ENCODE data around the gene RNU5B-1.

Gene RNU5B-1

DNA sequence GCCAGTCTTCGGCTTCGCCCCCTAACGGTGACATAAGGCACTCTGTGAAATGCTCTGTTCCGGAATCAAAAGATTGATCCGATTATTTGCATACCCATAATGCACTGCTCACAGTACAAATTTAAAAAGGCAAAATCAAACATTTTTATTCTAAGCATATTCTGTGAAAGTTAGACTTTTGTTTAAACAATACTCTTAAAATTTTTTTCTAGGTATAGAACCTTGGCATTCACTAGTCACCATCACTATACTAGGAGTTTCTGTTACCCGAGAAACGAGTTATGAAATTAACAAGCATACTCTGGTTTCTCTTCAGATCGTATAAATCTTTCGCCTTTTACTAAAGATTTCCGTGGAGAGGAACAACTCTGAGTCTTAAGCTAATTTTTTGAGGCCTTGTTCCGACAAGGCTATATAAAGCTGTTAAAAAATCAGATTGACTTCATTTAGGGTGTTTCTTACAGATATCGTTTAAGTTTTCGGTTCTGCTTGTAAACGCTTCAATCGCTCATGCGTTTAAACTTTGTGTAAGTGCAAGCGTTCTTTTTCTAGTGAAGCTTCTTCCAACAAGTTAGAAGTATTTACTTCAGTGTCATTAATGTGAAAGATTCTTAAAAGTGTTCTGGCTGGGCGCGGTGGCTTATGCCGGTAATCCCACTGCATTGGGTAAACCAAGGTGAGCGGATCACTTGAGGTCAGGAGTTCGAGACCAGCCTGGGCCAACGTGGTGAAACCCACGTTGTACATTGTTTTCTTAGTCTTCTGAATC lies at the start of gene RNU5B-1:
RNU5B-1 (plus strand) TSS at position 297 of the 769 bp plus-strand sequence.
- DNase-seq = peak; percentile 79

DNA sequence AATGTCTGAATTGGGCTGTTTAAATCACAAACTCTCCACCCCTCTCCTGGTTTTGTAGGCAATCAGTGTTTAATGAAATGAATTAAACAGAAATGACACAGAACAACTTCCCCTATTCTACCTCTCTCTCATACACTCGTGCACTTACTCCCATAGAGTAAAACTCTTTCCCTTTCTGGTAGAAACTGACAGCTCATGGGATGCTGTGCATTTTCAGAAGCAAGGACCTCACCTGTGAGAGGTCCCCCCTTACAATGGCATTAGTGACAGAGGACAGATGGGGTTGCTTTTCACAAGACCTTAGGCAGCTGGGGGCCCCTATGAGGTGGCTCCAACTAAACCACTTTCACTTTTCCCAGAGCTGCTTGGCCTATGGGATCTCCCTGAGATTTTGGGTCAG lies 49.7 kb upstream of the RNU5B-1 start:
- DNase-seq = no peak

DNA sequence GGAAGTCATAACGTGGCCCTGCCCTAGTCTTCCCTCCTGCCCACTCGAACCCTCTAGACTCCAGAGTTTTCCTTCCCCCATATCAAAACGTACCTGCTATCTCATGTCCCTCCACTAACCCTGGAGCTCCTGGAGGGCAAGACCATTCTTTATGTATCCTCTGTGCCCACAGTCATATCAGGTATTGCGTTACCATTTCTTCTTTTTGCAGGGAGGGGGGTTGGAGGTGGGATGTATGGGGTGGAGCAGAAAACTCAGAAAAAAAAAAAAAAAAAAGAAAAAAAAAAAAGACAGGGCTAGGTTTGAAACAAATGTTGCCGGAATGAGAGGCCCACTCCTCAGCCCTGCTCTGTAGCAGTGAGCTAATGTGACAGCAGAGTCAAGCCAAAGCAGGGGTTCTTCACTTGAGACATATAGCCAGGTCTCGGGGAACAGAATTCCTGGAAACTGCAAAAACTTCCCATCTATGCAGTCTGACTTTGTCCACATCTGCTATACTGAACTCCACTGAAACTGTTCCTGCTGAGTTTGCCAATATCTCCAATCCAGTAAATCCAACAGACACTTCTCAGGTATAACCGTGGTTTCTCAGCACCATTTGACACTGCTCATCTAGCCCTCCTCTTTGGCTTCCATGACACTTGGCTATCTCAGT lies 48.9 kb upstream of the RNU5B-1 start:
- no peak for DNase-seq

DNA sequence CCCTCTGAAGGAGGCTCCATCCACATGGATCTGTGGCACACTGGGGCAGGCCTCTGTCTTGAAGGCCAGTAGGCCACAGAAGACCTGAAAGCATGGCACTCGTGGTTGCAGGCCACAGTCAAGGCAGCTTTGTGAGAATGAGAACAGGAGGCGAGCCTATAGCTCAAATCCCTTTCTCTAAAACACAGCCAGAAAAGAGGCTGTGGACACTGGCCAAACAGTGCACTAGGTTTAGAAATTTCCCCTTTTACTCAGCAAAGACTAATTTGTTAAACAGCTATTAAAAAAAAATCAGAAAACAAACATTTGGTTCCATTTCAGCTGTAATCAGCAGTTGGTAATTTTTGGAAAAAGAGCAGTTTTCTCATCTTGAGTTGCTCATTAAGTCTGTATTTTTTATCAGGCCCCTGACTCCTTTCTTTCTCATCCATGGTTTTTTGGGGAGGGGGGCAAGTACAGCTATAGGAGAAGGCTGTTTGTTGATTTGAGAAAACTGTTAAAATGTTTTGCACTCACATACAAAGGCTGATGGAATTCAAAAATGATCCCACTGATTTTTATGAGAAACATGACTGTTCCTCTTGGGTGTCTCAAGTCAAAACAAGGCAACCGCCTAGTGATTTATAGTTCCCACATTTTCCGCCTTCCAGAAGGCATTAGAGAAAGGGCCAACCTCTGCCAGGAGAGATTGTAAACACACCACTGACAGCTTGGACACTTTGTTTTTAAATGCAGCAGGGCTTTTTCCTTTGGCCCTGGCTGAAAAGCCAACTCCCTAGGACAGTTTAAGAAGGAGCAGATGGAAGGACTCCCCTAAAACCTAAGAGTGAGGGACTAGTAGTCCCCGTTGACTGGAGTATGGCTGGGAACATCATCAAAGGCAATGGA lies 45.9 kb upstream of the RNU5B-1 start:
- DNase-seq = no peak

DNA sequence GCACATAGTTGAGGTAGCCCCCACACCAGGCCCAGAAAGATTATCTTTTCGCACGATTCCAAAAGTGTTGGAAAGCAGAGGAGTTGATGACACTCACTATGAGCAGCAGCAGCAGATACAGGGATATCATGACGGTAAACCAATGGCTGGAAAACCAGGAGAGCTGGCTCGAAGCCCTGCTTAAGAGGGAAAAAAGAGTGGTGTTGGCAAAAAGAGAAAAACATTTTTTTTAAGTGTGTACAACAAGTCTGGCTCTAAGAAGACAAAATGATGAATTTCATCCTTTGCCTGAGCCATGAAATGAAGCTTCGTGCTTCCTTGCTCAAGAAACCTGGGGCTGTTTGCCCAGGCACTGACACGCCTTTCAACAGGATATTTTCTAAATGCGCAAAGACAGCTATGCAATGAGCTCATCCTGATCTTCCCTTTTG lies 45.1 kb upstream of the RNU5B-1 start:
- DNase-seq = no peak

DNA sequence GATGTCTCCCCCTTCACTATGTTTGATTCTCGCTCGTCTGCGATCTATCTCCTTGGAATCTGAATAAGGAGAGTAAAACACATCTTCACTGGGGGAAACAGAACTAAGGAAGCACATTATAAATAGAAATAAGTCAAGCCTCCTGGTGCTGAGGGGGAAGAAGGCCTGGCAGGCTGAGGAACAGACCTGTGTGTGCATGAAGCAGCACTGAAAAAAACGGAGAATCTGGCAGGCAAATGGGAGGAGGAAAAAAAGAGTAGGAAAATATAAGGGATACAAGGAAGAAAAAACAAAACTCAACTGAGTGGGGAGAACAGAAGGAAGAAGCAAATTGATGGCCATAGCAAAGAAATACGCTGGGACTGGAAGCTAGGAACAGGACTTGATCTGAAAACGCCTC lies 43.5 kb upstream of the RNU5B-1 start:
- no peak for DNase-seq

DNA sequence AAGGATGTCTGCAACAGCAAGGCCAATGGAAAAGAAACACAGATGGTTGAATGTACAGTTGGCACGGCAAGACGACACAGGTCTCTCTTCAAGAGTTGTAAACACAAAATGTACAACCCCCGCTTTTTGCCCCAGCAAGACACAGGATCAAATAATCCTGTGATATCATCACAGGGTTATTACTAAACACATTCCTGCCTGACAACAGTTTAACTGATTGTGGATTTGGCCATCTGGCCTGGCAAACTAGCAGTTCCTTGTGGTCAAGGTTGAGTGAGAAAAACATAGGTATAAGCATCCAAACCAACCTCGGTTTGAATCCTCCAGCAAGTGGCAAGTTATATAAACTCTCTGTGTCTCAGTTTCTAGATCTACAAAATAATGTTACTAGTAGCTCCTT lies 41.2 kb upstream of the RNU5B-1 start:
- no peak for DNase-seq

DNA sequence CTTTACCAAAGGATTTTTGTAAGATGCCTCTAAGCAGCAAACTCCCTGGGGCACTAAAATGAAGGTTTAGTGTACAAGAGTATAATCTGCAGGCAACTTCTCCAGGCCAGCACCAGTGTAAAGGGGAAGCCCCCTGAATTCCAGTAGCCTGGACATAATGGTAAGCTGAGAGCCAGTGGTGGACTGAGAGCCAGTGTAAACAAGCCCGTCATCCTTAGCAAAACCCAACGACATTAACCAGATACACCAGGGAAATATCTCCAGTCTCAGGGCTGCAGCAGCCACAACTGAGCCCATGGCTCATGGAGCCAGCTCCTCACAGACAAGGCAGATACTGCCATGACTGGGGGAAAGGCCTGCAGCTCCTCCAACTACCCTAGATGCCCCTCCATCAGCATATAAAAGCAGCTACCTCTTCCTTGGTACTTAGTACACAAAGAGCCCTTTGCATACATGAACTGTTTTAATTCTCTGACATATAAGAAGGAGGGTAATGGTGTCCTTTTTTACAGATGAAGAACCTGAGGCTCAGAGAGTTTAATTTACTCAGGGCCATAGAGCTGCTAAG lies 39.5 kb upstream of the RNU5B-1 start:
- DNase-seq = no peak

DNA sequence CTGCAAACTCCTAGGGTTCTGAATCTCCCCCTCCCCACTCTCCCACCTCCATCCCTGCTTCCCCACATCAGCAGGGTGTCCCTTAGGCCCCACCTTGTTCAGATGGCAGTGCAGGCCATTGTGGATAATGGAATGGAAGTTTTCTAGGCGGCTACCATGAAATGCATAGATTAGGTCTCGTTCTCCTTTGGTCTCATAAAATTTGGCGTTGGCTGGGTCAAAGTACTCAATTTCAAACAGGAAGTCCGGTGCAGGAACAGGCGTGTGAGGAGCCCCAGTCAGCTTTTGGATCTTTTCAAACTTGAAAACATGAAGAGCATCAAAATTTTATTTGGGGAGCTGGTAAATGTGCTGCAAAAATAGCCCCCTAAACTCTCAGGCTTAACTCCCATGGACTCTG lies 38.0 kb upstream of the RNU5B-1 start:
- DNase-seq = no peak

DNA sequence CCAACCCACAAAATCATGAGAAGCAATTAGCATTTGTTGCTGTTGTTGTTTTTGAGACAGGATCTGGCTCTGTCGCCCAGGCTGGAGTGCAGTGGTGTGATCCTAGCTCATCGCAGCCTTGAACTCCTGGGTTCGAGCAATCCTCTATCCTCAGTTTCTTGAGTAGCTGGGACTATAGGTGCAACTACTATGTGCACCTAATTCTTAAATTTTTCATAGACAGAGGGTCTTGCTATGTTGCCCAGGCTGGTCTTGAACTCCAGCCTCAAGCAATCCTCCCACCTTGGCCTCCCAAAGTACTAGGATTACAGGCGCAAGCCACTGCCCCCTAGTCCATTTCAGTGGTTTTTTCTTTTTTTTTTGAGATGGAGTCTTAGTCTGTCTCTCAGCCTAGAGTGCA lies 36.1 kb upstream of the RNU5B-1 start:
- DNase-seq = no peak

DNA sequence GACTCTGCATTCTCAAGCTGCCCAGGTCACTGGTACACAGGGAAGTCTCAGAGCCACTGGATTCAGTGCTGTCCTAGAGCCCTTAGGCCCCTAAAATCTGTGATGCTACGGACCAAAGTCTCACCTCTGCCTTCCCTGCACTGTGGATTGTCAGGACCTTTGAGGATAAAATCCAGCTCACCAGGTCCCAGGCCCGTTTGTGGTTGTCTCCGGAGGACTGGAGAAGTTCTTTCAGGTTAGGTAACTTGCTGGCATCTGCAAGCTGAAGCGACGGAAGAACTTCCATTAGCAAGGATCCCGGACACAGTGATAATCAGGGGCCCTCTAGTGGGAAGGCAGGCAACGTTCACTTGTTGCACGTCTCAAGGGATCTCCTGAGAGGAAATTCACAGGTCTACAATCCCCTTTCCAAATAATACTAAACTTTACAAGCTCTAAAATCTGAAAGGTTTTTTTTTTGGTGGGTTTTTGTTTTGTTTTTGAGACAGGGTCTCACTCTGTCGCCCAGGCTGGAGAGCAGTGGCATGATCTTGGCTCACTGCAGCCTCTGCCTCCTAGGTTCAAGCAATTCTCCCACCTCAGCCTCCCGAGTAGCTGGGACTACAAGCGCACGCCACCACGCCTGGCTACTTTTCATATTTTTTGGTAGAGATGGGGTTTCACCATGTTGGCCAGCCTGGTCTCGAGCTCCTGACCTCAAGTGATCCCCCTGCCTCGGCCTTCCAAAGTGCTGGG lies 33.5 kb upstream of the RNU5B-1 start:
- peak; percentile 28 for DNase-seq

DNA sequence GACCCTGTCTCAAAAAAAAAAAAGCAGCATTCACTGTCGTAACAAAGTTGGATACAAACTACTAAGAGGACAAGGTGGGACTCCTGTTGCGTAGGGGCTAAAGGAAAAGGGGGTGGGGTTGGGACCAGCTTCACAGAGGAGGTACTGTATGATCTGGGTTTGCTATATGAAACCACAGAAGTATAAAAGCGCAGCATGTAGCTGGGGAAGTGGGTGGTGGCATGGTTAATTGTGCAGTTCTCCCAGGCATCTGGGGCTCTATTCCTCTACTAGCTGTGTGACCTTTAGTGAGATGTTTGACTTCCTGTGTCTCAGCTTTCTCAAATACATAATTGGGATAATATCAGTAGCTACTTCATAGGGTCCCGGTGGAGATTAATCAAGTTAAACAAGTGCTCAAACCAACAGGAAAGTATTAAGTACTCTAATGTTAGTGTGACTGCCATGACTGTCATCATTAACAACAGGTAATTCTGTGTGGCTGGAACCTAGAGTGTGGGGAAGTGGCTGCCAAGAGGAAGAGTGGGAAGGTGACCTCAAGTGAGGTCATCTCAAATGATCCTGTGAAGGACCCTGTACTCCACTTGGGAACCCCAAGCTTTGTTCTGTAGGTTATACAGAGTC lies 29.3 kb upstream of the RNU5B-1 start:
- DNase-seq = peak; percentile 51

DNA sequence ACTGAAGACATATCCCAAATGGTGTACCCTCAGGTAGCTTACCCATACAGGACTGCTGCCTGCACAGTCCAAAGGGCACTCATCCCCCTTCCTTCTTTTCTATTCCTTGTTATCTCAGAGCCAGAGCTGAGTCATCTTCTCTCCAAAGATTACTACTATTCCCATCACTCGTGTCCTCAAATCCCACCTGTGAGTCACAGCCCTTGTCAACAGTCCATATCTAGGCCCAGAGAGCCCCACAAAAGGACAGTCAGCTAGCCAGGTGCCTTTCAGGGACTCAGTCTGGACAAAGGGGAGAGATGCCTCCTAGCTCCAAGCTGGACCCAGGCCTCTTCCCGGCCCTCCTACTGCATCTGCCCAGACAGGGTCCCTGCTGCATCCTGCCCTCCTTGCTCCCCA lies 28.8 kb upstream of the RNU5B-1 start:
- DNase-seq = no peak

DNA sequence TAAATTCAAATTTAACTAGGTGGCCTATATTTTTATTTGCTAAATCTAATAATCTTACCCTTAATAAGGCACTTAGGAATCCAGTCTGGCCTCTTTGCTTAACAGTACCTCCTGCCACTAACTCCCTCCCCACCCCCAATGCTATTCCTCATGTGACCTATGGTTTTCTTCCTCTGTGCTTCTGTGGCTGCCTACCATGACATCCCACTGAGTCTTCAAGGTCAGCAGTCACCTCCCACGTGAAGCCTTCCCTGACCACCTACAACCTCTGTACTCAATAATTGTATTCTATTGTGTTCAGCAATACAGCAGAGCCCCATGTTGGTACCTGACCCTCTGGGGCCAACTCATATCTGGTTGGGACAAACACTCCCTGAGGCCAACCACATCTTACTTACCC lies 27.5 kb upstream of the RNU5B-1 start:
- no peak for DNase-seq

DNA sequence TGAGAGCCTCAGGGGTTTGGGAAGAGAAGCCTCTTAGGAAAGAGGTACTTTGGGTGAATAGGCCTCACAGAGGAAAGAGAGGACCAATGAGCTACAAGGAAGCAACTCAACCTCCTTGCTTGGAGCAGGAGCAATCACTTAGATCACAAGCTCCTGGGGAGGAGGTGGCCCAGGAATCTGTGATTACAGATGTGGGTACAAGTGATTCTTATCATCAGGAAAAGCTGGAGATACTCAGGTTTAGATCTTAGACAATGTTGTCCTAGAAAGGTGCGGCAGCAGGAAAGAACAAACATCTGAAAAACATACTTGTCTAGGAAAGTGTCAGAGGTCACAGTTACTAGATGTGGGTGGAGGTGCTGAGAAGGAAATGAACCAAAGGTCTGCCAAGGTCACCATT lies 26.0 kb upstream of the RNU5B-1 start:
- DNase-seq = no peak

DNA sequence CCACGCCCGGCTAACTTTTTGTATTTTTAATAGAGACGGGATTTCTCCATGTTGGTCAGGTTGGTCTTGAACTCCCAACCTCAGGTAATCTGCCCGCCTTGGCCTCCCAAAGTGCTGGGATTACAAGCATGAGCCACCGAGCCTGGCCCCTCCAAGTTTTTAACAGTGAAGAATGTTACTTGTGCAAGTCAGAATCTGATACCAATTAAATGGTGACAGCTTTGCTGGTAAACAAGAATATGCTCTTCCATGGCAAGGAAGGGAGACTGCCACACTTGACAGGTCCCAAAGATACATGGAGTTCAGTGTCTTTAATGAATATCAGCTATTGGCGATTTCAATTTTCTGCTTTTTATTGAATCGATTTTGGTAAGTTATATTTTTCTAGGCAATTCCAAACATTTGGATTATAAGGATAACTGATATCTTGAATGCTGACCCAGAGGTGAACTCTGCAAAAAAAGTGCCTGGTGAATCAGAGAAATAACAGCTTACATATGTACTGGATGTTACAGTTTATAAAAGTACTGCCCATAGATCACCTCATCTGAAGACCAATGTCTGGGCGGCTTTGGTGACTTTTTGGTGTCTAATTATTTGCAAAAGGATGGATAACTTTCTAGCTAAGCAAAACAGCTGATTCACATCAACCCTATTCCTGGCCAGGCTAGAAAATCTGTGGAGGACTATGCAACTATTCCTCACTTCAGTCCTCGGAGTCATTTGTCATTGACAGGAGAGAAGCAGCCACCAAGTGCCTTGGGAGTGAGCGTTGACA lies 19.0 kb upstream of the RNU5B-1 start:
- no peak for DNase-seq

DNA sequence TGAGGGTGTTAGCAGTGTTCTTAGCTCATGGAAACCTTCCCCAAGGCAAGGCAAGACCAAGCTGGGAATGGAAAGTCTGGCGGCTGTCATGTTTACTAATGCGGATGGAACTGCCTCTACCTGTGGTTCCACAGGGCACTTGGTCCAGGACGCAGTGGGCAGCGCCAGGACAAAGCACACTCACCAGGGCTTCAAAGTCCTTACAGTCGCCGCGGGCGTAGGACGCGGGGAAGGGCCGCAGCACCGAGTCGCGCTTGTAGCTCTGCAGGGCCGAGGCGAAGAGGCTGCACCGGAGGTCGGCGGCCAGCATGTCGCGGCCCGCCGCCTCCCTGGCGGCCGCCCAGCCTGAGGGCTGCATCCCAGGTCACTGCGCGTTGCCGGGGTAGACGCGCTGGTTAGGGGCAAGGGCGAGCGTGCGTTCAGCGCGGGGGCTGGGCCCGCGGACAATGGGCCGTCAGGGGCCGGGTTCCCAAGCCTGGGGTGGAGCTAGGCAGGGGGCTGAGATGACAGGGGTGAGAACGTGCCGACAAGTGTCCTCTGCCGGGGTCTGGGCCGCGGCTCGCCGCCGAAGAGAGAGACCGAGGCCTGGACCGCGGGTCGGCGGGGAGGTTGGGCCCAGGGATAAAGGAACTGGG lies 18.3 kb upstream of the RNU5B-1 start:
- DNase-seq = peak; percentile 29

DNA sequence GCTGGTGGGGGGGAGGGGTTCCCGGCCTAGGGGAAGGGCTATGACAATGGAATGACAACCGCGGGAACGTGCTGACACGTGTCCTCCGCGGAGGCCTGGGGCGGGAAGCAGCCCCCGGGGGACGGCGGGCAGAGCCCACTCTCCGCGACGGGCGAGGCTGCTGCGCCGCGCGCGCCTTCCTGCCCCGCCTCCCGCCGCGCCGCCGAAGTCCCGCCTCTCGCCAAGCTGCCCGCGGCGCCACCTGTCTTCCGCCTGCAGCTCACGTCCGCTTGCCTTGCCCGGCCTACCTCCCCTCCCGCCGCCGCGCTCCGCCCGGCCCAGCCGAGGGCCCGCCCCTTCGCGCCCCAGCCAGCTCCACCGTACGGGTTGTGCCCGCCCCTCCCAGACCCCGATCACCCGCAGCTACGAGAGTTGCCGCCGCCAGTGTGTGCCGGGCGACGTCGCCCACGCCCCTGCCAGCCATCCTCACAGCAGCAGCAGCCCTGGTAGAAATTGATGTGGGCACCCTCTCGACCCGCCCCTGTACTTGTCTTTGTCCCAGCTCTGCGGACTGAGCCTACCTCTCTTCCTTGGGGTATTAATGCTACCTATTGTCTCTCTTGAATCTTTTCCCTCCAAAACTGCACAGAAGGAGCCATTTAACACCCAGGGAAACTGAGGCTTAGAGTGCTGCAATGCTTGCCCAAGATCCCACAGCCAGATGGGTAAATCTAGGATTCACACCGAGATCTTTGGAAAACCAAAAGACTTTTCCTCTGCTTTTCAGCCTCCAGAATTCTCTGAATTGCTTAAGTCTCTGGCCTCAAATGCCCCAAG lies 17.6 kb upstream of the RNU5B-1 start, which contains the start of gene PARP16:
PARP16 (minus strand) TSS at position 180 of the 816 bp plus-strand sequence. CDS start 457 bp downstream, outside the sequence.
- DNase-seq = peak; percentile 95

DNA sequence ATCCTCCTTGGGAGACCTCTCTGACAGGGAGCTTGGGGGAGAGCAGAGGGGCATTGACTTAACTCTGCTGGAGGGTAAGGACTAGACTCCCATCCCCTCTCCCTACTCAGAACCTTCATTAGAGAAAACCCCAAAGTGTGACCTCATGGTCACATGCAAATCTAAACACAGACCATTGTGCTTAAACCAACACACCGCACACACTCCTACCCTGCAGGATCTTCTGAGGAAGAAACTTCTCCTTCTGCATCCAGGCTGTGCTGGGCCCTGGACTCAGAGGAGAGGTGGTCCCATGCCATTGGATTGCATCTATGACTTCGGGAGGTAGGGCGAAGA lies 17.0 kb upstream of the RNU5B-1 start:
- no peak for DNase-seq

All from CD4-positive, alpha-beta T cell treated with Interleukin-17A for 4 hours (primary cell).